IMR-90 (cell line): ENCODE data around the gene GPC5. TPM values are rescaled to one million over a fixed set of nuclear protein-coding genes. Genes with fewer than 3 reads are reported as not detected.

Source experiments
- ATAC-seq: fragments of 200-7000 bp; cut with Tn5 transposase; 2 replicates; pipeline ENCODE4 v1.9.1; 2020; ENCODE audit warnings: low read depth, mild to moderate bottlenecking, moderate library complexity
- BruUV-seq: library from RNA; stranded (reverse); fragments of 400-500 nt; replicated peaks from 2 replicates; lab custom pipeline; 2021; lab: Mats Ljungman, UMichigan
- CTCF ChIA-PET: fragments of 300-600 bp; formaldehyde crosslinking; extraction: SDS; loops from one replicate; lab custom pipeline; 2021; ENCODE audit warnings: antibody characterized with exemption; lab: Yijun Ruan, JAX
- POLR2A ChIA-PET: fragments of 300-600 bp; sonication (Branson Sonifier 250); formaldehyde crosslinking; loops from one replicate; lab custom pipeline; 2022; ENCODE audit warnings: antibody characterized with exemption; ENCODE audit not compliant: unreplicated experiment; lab: Charles Lee
- DNase-seq: peaks from one replicate; pipeline ENCODE4 v3.0.0; 2013
- H2AFZ ChIP-seq: replicated peaks from 2 replicates; pipeline ENCODE3; 2013; ENCODE audit warnings: low read length, mild to moderate bottlenecking; ENCODE audit not compliant: poor library complexity
- H2AK5ac ChIP-seq: 2 replicates; pipeline ENCODE4 v1.6.1; 2013; ENCODE audit warnings: low read depth, low read length, inconsistent platforms
- H2AK9ac ChIP-seq: replicated peaks from 2 replicates; pipeline ENCODE3; 2013; ENCODE audit warnings: mild to moderate bottlenecking, low read depth, low read length, moderate library complexity; ENCODE audit not compliant: poor library complexity
- H2BK120ac ChIP-seq: 2 replicates; pipeline ENCODE4 v1.6.1; 2013; ENCODE audit warnings: low read depth, low read length, inconsistent platforms
- H2BK15ac ChIP-seq: 3 replicates; pipeline ENCODE4 v1.6.1; 2013; ENCODE audit warnings: low read depth, low read length, inconsistent platforms
- H2BK20ac ChIP-seq: 2 replicates; pipeline ENCODE4 v1.6.1; 2013; ENCODE audit warnings: low read depth, mild to moderate bottlenecking, inconsistent platforms, low read length, moderate library complexity
- H2BK5ac ChIP-seq: 2 replicates; pipeline ENCODE4 v1.6.1; 2013; ENCODE audit warnings: mild to moderate bottlenecking, low read depth, low read length, inconsistent platforms; ENCODE audit not compliant: poor library complexity, severe bottlenecking
- H3K14ac ChIP-seq: replicated peaks from 2 replicates; pipeline ENCODE4 v1.6.1; 2013; ENCODE audit warnings: low read depth, low read length, inconsistent platforms
- H3K18ac ChIP-seq: 2 replicates; pipeline ENCODE4 v1.6.1; 2013; ENCODE audit warnings: low read depth, low read length, control low read depth
- H3K23ac ChIP-seq: 2 replicates; pipeline ENCODE4 v1.6.1; 2013; ENCODE audit warnings: low read depth, low read length, inconsistent platforms
- H3K27ac ChIP-seq: 2 replicates; pipeline ENCODE4 v1.5.1; 2013; ENCODE audit warnings: mild to moderate bottlenecking, control low read depth, low read length; ENCODE audit not compliant: insufficient read depth
- H3K27me3 ChIP-seq: 2 replicates; pipeline ENCODE4 v1.6.1; 2013; ENCODE audit warnings: low read length; ENCODE audit not compliant: control insufficient read depth, insufficient read depth
- H3K36me3 ChIP-seq: 2 replicates; pipeline ENCODE4 v1.6.1; 2013; ENCODE audit warnings: low read length, mixed read lengths; ENCODE audit not compliant: control insufficient read depth, insufficient read depth
- H3K4ac ChIP-seq: 2 replicates; pipeline ENCODE4 v1.6.1; 2013; ENCODE audit warnings: low read depth, low read length, inconsistent platforms
- H3K4me1 ChIP-seq: 2 replicates; pipeline ENCODE4 v1.6.1; 2013; ENCODE audit warnings: low read length, mixed read lengths; ENCODE audit not compliant: control insufficient read depth, insufficient read depth
- H3K4me2 ChIP-seq: 2 replicates; pipeline ENCODE4 v1.6.1; 2013; ENCODE audit warnings: low read depth, mild to moderate bottlenecking, control low read depth, low read length, moderate library complexity
- H3K4me3 ChIP-seq: 2 replicates; pipeline ENCODE4 v1.5.1; 2013; ENCODE audit warnings: low read depth, mild to moderate bottlenecking, control low read depth, low read length, moderate library complexity; ENCODE audit not compliant: insufficient read depth
- H3K56ac ChIP-seq: 2 replicates; pipeline ENCODE4 v1.6.1; 2013; ENCODE audit warnings: low read length, inconsistent platforms; ENCODE audit not compliant: insufficient read depth; ENCODE audit errors: extremely low read depth
- H3K79me1 ChIP-seq, 2 experiments: 2 replicates each; pipeline ENCODE4 v1.6.1; 2013; ENCODE audit warnings: low read length in 2 of 2, inconsistent platforms in 1 of 2, low read depth in 1 of 2
- H3K9ac ChIP-seq: 2 replicates; pipeline ENCODE4 v1.6.1; 2013; ENCODE audit warnings: low read depth, low read length, control low read depth
- H3K9me1 ChIP-seq: 2 replicates; pipeline ENCODE4 v1.6.1; 2013; ENCODE audit warnings: low read length, inconsistent platforms; ENCODE audit not compliant: insufficient read depth
- H3K9me3 ChIP-seq: 2 replicates; pipeline ENCODE4 v1.6.1; 2013; ENCODE audit warnings: low read length; ENCODE audit not compliant: control insufficient read depth, insufficient read depth
- H4K20me1 ChIP-seq: 2 replicates; pipeline ENCODE4 v1.6.1; 2013; ENCODE audit warnings: low read length, inconsistent platforms; ENCODE audit not compliant: insufficient read depth
- H4K5ac ChIP-seq: 2 replicates; pipeline ENCODE4 v1.6.1; 2013; ENCODE audit warnings: mild to moderate bottlenecking, low read depth, low read length, control low read depth
- H4K8ac ChIP-seq, 2 experiments: 2 replicates each; pipeline ENCODE4 v1.6.1; 2013; ENCODE audit warnings: low read depth in 2 of 2, low read length in 2 of 2, control low read depth in 1 of 2, inconsistent platforms in 1 of 2
- H4K91ac ChIP-seq: 2 replicates; pipeline ENCODE4 v1.6.1; 2013; ENCODE audit warnings: low read depth, low read length, inconsistent platforms; ENCODE audit not compliant: insufficient read depth
- CEBPB ChIP-seq: IDR thresholded peaks from 2 replicates; pipeline ENCODE4 v1.6.1; 2012; ENCODE audit warnings: low read depth, low read length, improper control_type of control experiment
- FOS ChIP-seq: fragments of 150-350 bp; IDR thresholded peaks from 2 replicates; pipeline ENCODE4 v1.6.1; 2016; ENCODE audit warnings: low read depth, low read length
- MAFK ChIP-seq: IDR thresholded peaks from 2 replicates; pipeline ENCODE4 v1.6.1; 2012; ENCODE audit warnings: low read depth, low read length, improper control_type of control experiment
- POLR2A ChIP-seq: IDR thresholded peaks from 2 replicates; pipeline ENCODE4 v1.6.1; 2012; ENCODE audit warnings: mild to moderate bottlenecking, low read depth, low read length
- RCOR1 ChIP-seq: IDR thresholded peaks from 2 replicates; pipeline ENCODE4 v1.6.1; 2012; ENCODE audit warnings: mild to moderate bottlenecking, low read length, improper control_type of control experiment; ENCODE audit not compliant: insufficient replicate concordance
- RFX5 ChIP-seq: IDR thresholded peaks from 2 replicates; pipeline ENCODE4 v1.8.0; 2012; ENCODE audit warnings: low read depth, mild to moderate bottlenecking, low read length, moderate library complexity
- WGBS, 2 experiments: methylation state at CpG; one replicate each; pipeline versions ENCODE4 v1.1.5 to v1.1.7; 2013; ENCODE audit warnings: missing lambda C conversion rate in 2 of 2; ENCODE audit not compliant: insufficient read length in 1 of 2; ENCODE audit errors: extremely low coverage in 2 of 2; 5-methylcytosine and 5-hydroxymethylcytosine counted together
- dilution Hi-C: fragments of 300-500 bp; cut with HindIII; formaldehyde crosslinking; loops from one replicate; pipeline ENCODE4 v1.14.3; 2018; ENCODE audit warnings: low sequenced_read_pairs; ENCODE audit not compliant: unreplicated experiment
- in situ Hi-C: fragments of 300-500 bp; cut with MboI; formaldehyde crosslinking; loops from 3 replicates; pipeline ENCODE4 v1.14.3; 2019; ENCODE audit warnings: low sequenced_read_pairs, inconsistent platforms, mixed read lengths
- intact Hi-C: fragments of 100-400 bp; cut with micrococcal nuclease; formaldehyde crosslinking; loops from 2 replicates; pipeline ENCODE4 v1.10.0; 2022
- polyA plus RNA-seq, 3 experiments: library from polyadenylated mRNA; depleted of rRNA; stranded (reverse); fragments of >200 nt; gene quantifications; 2 replicates each; pipeline ENCODE4 v1.2.3, GENCODE V29; 2012; ENCODE audit warnings: low replicate concordance in 1 of 3
- total RNA-seq: library from RNA; depleted of rRNA; stranded (reverse); fragments of >200 nt; gene quantifications from 2 replicates; pipeline ENCODE4 v1.2.3, GENCODE V29; 2012
- TF ChIP-seq, protein P1 (sequence below): fragments of 150-350 bp; IDR thresholded peaks from 2 replicates; pipeline ENCODE4 v1.6.1; 2017; ENCODE audit warnings: mild to moderate bottlenecking, antibody characterized with exemption, low read length, low read depth

Gene GPC5
- total and polyA plus RNA-seq, 2 of the 4 experiments (the other 2 are of a cell fraction): 0.94 to 1.8 TPM

DNA sequence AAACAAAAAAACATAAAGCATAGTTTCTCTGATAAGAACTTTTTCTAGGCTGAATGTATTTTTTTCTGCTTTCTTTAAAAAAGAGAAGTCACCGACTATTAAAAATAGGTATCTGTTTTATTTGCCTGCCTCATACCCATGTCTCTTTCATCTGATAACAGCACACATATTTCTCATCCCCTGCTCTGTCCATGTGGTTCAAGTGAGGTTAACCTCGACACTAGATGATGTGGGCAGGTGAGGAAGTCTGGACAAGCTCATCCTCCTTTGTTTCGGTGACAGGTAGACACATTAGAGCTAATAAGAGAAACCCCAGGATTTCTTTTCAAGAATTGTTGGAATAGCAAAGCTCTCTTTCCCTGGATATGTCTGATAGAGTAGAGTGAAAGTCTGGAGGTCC lies 222.7 kb downstream of the GPC5 start:
- no peak overlapping the region for H2AFZ ChIP-seq
- H4K20me1 ChIP-seq: no peaks in the 10 kb centered on the region
- no peak overlapping the region for H3K4me2 ChIP-seq
- DNase-seq: no peak
- BruUV-seq: no TSS peak
- no peak overlapping the region for H3K18ac ChIP-seq
- H3K14ac ChIP-seq: no peak overlapping the region
- H2BK5ac ChIP-seq: no peak overlapping the region
- H2BK20ac ChIP-seq: no peak overlapping the region
- no peak overlapping the region for H3K4me3 ChIP-seq
- CTCF ChIA-PET: no interaction called here
- no peaks in the 10 kb centered on the region for H3K9me1 ChIP-seq
- ATAC-seq: no peak
- POLR2A ChIA-PET: no interaction called here
- no peaks in the 10 kb centered on the region for H3K36me3 ChIP-seq
- WGBS, 2 experiments: 60% methylated on average over 1 of the region's 3 CpGs; no CpG with 5 or more reads in 1 of the 2 experiments
- H3K9ac ChIP-seq: no peak overlapping the region
- in situ Hi-C loops (no loop called here), dilution Hi-C loops (no loop called here), intact Hi-C loops (no loop called here)
- H3K23ac ChIP-seq: no peak overlapping the region
- H3K4ac ChIP-seq: no peak overlapping the region
- H3K27me3 ChIP-seq: no peaks in the 10 kb centered on the region
- H3K4me1 ChIP-seq: no peaks in the 10 kb centered on the region
- H3K9me3 ChIP-seq: peaks cover 3% of the 10 kb centered on the region
- no peak overlapping the region for H3K56ac ChIP-seq
- H2BK120ac ChIP-seq: no peak overlapping the region
- H2AK5ac ChIP-seq: no peak overlapping the region
- no peaks in the 10 kb centered on the region for H3K79me1 ChIP-seq
- no peak overlapping the region for H2BK15ac ChIP-seq
- H4K8ac ChIP-seq: no peak overlapping the region
- H4K91ac ChIP-seq: no peak overlapping the region
- no peak overlapping the region for H4K5ac ChIP-seq
- H3K27ac ChIP-seq: no peak overlapping the region
- TF ChIP-seq POLR2A (no peak), RCOR1 (no peak), RFX5 (no peak), MAFK (no peak), CEBPB (no peak), FOS (no peak)
- TF ChIP-seq, protein P1, sequence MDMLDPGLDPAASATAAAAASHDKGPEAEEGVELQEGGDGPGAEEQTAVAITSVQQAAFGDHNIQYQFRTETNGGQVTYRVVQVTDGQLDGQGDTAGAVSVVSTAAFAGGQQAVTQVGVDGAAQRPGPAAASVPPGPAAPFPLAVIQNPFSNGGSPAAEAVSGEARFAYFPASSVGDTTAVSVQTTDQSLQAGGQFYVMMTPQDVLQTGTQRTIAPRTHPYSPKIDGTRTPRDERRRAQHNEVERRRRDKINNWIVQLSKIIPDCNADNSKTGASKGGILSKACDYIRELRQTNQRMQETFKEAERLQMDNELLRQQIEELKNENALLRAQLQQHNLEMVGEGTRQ: no peak
- H2AK9ac ChIP-seq: no peak overlapping the region
